AG09309 (cell line): ENCODE measurements around the gene EPHB2.

ENCODE experiments used
- DNase-seq: peaks from one replicate; pipeline ENCODE4 v3.0.0-alpha.2; 2010; ENCODE audit warnings: low read depth
- H3K4me3 ChIP-seq: 2 replicates; pipeline ENCODE4 v1.5.1; 2011; ENCODE audit warnings: mild to moderate bottlenecking, low read depth, low read length, moderate library complexity; ENCODE audit not compliant: control insufficient read depth
- TF ChIP-seq, protein P1 (sequence below): IDR thresholded peaks from 2 replicates; pipeline ENCODE4 v1.5.1; 2011; ENCODE audit warnings: mild to moderate bottlenecking, low read depth, low read length, inconsistent platforms; ENCODE audit not compliant: insufficient read depth, control insufficient read depth; ENCODE audit errors: missing control alignments

The EPHB2 gene

GRCh38 chr1:22812993-22813790 lies 102.6 kb downstream of the EPHB2 start:
- DNase-seq: no peak
- no peak overlapping the region for H3K4me3 ChIP-seq
- TF ChIP-seq, protein P1, sequence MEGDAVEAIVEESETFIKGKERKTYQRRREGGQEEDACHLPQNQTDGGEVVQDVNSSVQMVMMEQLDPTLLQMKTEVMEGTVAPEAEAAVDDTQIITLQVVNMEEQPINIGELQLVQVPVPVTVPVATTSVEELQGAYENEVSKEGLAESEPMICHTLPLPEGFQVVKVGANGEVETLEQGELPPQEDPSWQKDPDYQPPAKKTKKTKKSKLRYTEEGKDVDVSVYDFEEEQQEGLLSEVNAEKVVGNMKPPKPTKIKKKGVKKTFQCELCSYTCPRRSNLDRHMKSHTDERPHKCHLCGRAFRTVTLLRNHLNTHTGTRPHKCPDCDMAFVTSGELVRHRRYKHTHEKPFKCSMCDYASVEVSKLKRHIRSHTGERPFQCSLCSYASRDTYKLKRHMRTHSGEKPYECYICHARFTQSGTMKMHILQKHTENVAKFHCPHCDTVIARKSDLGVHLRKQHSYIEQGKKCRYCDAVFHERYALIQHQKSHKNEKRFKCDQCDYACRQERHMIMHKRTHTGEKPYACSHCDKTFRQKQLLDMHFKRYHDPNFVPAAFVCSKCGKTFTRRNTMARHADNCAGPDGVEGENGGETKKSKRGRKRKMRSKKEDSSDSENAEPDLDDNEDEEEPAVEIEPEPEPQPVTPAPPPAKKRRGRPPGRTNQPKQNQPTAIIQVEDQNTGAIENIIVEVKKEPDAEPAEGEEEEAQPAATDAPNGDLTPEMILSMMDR: no peak

GRCh38 chr1:22814176-22815042 lies 103.8 kb downstream of the EPHB2 start:
- TF ChIP-seq, protein P1: no peak
- peak; percentile 35 for DNase-seq
- no peak overlapping the region for H3K4me3 ChIP-seq

DNA sequence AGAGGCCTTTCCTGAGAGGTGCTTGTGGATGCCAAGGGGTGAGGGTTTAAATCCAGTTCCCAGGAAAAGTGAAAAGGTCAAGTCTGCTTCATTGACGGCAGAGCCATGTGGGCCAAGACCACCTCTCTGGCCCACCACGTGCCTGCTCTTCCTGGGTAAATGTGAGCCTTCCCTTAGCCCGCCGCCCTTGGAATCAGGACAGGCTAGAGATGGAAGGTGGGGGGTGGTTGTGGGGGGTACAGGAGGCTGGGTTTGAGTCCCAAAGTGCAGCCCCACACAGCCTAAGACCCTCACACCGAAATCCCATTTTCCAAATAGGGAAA lies 104.4 kb downstream of the EPHB2 start:
- no peak for DNase-seq
- H3K4me3 ChIP-seq: no peak overlapping the region
- TF ChIP-seq, protein P1: no peak

- TF ChIP-seq, protein P1: no peak
- DNase-seq: no peak
- H3K4me3 ChIP-seq: no peak overlapping the region
Measured at GRCh38 chr1:22815421-22816066, 104.9 kb downstream of the EPHB2 start.

GRCh38 chr1:22816067-22816775 lies 105.6 kb downstream of the EPHB2 start:
- no peak for DNase-seq

More at GRCh38 chr1:22816067-22816775, 105.6 kb downstream of the EPHB2 start:
- no peak overlapping the region for H3K4me3 ChIP-seq
- TF ChIP-seq, protein P1: no peak
